ENCODE measurements around the gene CAPN8.
"Not testable (repeated sequence)": the region's sequence is repeated elsewhere in the genome, so short reads cannot be mapped to it uniquely, and the experiment has no call there.

CAPN8 gene

GRCh38 chr1:223525957-223526356, 139.5 kb downstream of the CAPN8 start:
- ChIA-PET POLR2A (no interaction called here), CTCF (interaction anchor here (1.4 kb wide), 1 partner anchor 392 kb away, joined by 4 read pairs; no protein-coding TSS in a partner anchor)
- no peak for DNase-seq (ENCODE audit: low read depth, low spot score)
- no peak for TF ChIP-seq CTCF (IDR thresholded peaks at IDR 0.05; ENCODE audit: insufficient read depth, low read length, missing control alignments)
- H3K4me3 ChIP-seq (ENCODE audit: low read depth, low read length), result no peak overlapping the region

GRCh38 chr1:223525546-223525945, 140.0 kb downstream of the CAPN8 start:
- ChIA-PET POLR2A (no interaction called here), CTCF (interaction anchor here (1.4 kb wide), 1 partner anchor 392 kb away, joined by 4 read pairs; no protein-coding TSS in a partner anchor)
- DNase-seq (ENCODE audit: low read depth, low spot score), result no peak
- H3K4me3 ChIP-seq (ENCODE audit: low read depth, low read length), result no peak overlapping the region
- no peak for TF ChIP-seq CTCF (IDR thresholded peaks at IDR 0.05; ENCODE audit: insufficient read depth, low read length, missing control alignments)

- ChIA-PET CTCF (interaction anchor here (1.2 to 1.4 kb wide), 2 partner anchors 159 to 391 kb away, joined by 3 to 4 read pairs; no protein-coding TSS in a partner anchor), POLR2A (no interaction called here)
- no peak for TF ChIP-seq CTCF (IDR thresholded peaks at IDR 0.05; ENCODE audit: insufficient read depth, low read length, missing control alignments)
- no peak overlapping the region for H3K4me3 ChIP-seq (ENCODE audit: low read depth, low read length)
- DNase-seq (ENCODE audit: low read depth, low spot score), result no peak
Observed at GRCh38 chr1:223524930-223525451, 140.5 kb downstream of the CAPN8 start.

DNA sequence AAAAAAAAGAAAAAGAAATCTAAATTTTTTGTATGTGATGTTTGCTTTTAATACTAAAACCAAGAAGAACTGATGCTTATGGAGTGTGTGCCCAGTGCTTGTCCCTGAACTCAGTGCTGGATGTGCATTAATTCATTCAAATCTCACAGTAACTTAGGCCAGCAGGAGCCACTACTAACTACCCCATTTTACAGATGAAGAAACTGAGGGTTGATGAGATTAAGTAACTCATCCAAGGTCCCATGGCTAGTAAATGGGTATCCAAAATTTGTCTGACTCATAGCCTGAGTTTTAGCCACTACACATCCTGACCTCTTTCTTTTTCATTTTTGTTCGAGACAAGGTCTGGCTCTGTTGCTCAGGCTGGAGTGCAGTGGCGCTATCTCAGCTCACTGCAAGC, 144.4 kb downstream of the CAPN8 start:
- no peak for DNase-seq (ENCODE audit: low read depth, low spot score)
- CTCF ChIA-PET, result interaction anchor here (1.1 kb wide), 1 partner anchor 29 kb away, joined by 4 read pairs; no protein-coding TSS in a partner anchor
- POLR2A ChIA-PET, result no interaction called here

DNA sequence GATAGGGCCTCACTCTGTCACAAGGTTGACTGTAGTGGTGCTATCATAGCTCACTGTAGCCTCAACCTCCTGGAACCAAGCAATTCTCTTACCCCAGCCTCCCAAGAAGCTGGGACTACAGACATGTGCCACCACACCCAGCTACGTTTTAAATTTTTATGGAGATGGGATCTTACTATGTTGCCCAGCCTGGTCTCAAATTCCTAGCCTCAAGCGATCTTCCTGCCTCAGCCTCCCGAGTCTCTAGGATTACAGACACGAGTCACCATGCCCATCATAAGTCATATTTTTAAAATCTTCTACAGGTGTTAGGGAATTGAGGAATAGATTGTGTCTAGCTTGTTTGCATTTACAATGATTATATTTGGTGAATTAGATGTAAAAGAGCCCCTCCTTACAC, 145.3 kb downstream of the CAPN8 start:
- POLR2A ChIA-PET, result no interaction called here
- no peak for DNase-seq (ENCODE audit: low read depth, low spot score)
- TF ChIP-seq CTCF (IDR thresholded peaks at IDR 0.05; ENCODE audit: insufficient read depth, low read length, missing control alignments), result no peak
- CTCF ChIA-PET, result interaction anchor here (1.0 to 1.1 kb wide), 2 partner anchors 11 to 30 kb away, joined by 4 read pairs; no protein-coding TSS in a partner anchor
- no peak overlapping the region for H3K4me3 ChIP-seq (ENCODE audit: low read depth, low read length)

More for the DNA sequence above, 144.4 kb downstream of the CAPN8 start:
- TF ChIP-seq CTCF (IDR thresholded peaks at IDR 0.05; ENCODE audit: insufficient read depth, low read length, missing control alignments), result no peak
- H3K4me3 ChIP-seq (ENCODE audit: low read depth, low read length), result no peak overlapping the region

DNA sequence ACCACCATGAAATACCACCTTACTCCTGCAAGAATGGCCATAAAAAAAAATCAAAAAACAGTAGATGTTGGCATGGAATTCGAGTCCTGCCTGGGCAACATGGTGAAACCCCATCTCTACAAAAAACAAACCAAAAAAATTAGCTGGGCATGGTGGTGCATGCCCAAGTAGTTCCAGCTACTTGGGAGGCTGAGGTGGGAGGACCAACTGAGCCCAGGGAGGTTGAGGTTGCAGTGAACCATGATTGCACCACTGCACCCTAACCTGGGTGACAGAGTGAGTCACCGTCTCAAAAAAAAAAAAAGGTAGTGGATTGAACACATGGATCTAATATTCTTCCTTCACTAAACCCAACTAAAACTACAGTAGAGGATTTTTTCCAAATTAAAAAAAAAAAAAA, 146.4 kb downstream of the CAPN8 start:
- no peak for DNase-seq (ENCODE audit: low read depth, low spot score)
- TF ChIP-seq CTCF (IDR thresholded peaks at IDR 0.05; ENCODE audit: insufficient read depth, low read length, missing control alignments), result no peak
- no peak overlapping the region for H3K4me3 ChIP-seq (ENCODE audit: low read depth, low read length)
- ChIA-PET POLR2A (no interaction called here), CTCF (interaction anchor here (0.8 kb wide), 1 partner anchor 110 kb away, joined by 3 read pairs; no protein-coding TSS in a partner anchor)

GRCh38 chr1:223518553-223518952, 146.9 kb downstream of the CAPN8 start:
- H3K4me3 ChIP-seq (ENCODE audit: low read depth, low read length); POLR2A ChIA-PET; DNase-seq (ENCODE audit: low read depth, low spot score); CTCF ChIA-PET: not testable (repeated sequence)
